Measurements from ENCODE around the gene YWHAG.

The YWHAG gene

GRCh38 chr7:76282344-76283253 is 76.2 kb downstream of the YWHAG start:
- H3K27me3 Mint-ChIP-seq: peaks cover 92% of the 10 kb centered on the region
- CTCF ChIA-PET: interaction anchor here (0.9 to 1.8 kb wide), 5 partner anchors 9 to 105 kb away, joined by 3 to 6 read pairs (median 4); no protein-coding TSS in a partner anchor
- H3K4me1 Mint-ChIP-seq: peaks cover 17% of the 10 kb centered on the region
- no peaks in the 10 kb centered on the region for H3K36me3 Mint-ChIP-seq
- H3K27ac Mint-ChIP-seq: no peak overlapping the region
- peak overlapping the region; percentile 66 for H3K4me3 Mint-ChIP-seq
- DNase-seq: peak; percentile 44
- H3K9me3 Mint-ChIP-seq: no peaks in the 10 kb centered on the region

GRCh38 chr7:76281706-76282343 is 77.0 kb downstream of the YWHAG start:
- no peaks in the 10 kb centered on the region for H3K9me3 Mint-ChIP-seq
- peaks cover 17% of the 10 kb centered on the region for H3K4me1 Mint-ChIP-seq
- peak overlapping the region; percentile 66 for H3K4me3 Mint-ChIP-seq
- no peak overlapping the region for H3K27ac Mint-ChIP-seq
- H3K36me3 Mint-ChIP-seq: no peaks in the 10 kb centered on the region
- CTCF ChIA-PET: interaction anchor here (0.8 to 1.8 kb wide), 4 partner anchors 9 to 104 kb away, joined by 3 to 6 read pairs (median 5); partner anchors contain the start of gene HSPB1
- H3K27me3 Mint-ChIP-seq: peaks cover 94% of the 10 kb centered on the region
- no peak for DNase-seq

GRCh38 chr7:76281006-76281705 is 77.6 kb downstream of the YWHAG start:
- Mint-ChIP-seq H3K9me3 (no peaks in the 10 kb centered on the region), H3K4me3 (peak overlapping the region; percentile 42), H3K27ac (no peak overlapping the region), H3K27me3 (peaks cover 94% of the 10 kb centered on the region), H3K36me3 (no peaks in the 10 kb centered on the region), H3K4me1 (peaks cover 17% of the 10 kb centered on the region)
- CTCF ChIA-PET: interaction anchor here (0.8 to 1.8 kb wide), 4 partner anchors 10 to 103 kb away, joined by 3 to 6 read pairs (median 5); partner anchors contain the start of gene HSPB1
- no peak for DNase-seq

GRCh38 chr7:76280408-76280807 is 78.4 kb downstream of the YWHAG start:
- H3K4me1 Mint-ChIP-seq: peaks cover 17% of the 10 kb centered on the region
- no peak overlapping the region for H3K27ac Mint-ChIP-seq
- no peaks in the 10 kb centered on the region for H3K36me3 Mint-ChIP-seq
- CTCF ChIA-PET: no interaction called here
- no peaks in the 10 kb centered on the region for H3K9me3 Mint-ChIP-seq
- DNase-seq: no peak
- no peak overlapping the region for H3K4me3 Mint-ChIP-seq
- H3K27me3 Mint-ChIP-seq: peaks cover 90% of the 10 kb centered on the region

GRCh38 chr7:76278540-76278939 is 80.3 kb downstream of the YWHAG start:
- H3K4me1 Mint-ChIP-seq: peaks cover 17% of the 10 kb centered on the region
- no peaks in the 10 kb centered on the region for H3K9me3 Mint-ChIP-seq
- H3K27ac Mint-ChIP-seq: no peak overlapping the region
- H3K4me3 Mint-ChIP-seq: no peak overlapping the region
- DNase-seq: no peak
- H3K36me3 Mint-ChIP-seq: no peaks in the 10 kb centered on the region
- CTCF ChIA-PET: interaction anchor here (0.8 kb wide), 1 partner anchor 12 kb away, joined by 3 read pairs; no protein-coding TSS in a partner anchor
- H3K27me3 Mint-ChIP-seq: peaks cover 81% of the 10 kb centered on the region

Data from activated naive CD4-positive, alpha-beta T cell treated with anti-CD3 and anti-CD28 coated beads, Interleukin-2, amount 10 ng/mL, durations not matched to agents 7 days and 5 days (primary cell).